Hepatocyte (in vitro differentiated cells): ENCODE results near the gene HCN3.

Source experiments
- CTCF ChIP-seq: fragments of 200-600 bp; sonication (generic); IDR thresholded peaks from 2 replicates; pipeline ENCODE4 v1.5.1; 2016; ENCODE audit warnings: antibody characterized with exemption, mild to moderate bottlenecking; ENCODE audit not compliant: poor library complexity
- EZH2 ChIP-seq: fragments of 200-600 bp; sonication (generic); IDR thresholded peaks from 2 replicates; pipeline ENCODE4 v1.6.1; 2016; ENCODE audit warnings: antibody characterized with exemption, mild to moderate bottlenecking, borderline replicate concordance
- EZH2phosphoT487 ChIP-seq: fragments of 200-600 bp; sonication (generic); IDR thresholded peaks from one replicate; pipeline ENCODE4 v1.6.1; 2018; ENCODE audit warnings: antibody characterized with exemption, mild to moderate bottlenecking, low read depth, moderate library complexity; ENCODE audit not compliant: unreplicated experiment, severe bottlenecking

DNA sequence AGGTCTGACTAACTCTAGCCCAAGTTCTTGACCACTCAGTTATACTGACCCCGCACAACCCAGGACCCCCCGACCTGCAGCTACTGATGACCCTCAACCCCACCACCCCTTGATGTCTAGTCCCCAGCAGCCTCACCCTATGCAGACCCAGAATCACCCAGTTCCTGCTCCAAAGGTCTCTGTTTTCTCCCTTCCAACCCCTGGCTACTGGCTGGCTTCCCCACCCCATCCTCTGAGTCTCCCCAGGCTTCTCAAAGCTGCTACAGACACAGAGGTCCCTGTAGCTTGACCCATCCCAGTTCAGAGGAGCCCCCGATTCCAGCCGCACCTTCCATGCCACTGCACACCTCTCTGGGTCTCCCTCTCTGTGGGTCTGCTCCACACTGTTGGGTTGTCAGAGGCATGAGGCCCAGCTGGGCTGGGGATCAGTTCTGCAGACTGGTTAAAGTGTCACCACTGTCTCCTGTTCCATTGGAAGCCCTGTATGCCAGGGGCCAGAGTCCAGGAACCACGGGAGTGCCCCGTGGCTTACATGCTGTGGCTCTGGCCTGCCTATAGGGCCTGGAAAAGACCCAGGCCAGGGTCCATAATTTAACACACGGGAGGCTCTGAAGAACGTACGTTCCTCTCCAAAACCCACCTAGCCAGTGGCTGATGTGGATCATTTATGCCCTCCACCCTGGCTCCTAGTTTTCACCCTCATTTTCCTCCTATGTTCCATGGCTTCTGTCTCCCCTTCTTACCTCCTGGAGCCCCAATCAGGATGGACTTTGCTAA lies 23.5 kb downstream of the HCN3 start:
- no peak for TF ChIP-seq CTCF
- no peak for TF ChIP-seq EZH2
- no peak for TF ChIP-seq EZH2phosphoT487
